ENCODE data around the gene NRXN3.
"Not testable (repeated sequence)": the region's sequence is repeated elsewhere in the genome, so short reads cannot be mapped to it uniquely, and the experiment has no call there.

Gene NRXN3

GRCh38 chr14:79011920-79012204 is 841.7 kb downstream of the NRXN3 start:
- no peak for TF ChIP-seq CTCF (IDR thresholded peaks at IDR 0.05; ENCODE audit: extremely low read depth, missing control alignments)
- no peak for DNase-seq (ENCODE audit: low spot score)

GRCh38 chr14:79016828-79017505 is 846.8 kb downstream of the NRXN3 start:
- TF ChIP-seq CTCF (IDR thresholded peaks at IDR 0.05; ENCODE audit: extremely low read depth, missing control alignments): no peak
- DNase-seq (ENCODE audit: low spot score): no peak

- DNase-seq (ENCODE audit: low spot score): no peak
- TF ChIP-seq CTCF (IDR thresholded peaks at IDR 0.05; ENCODE audit: extremely low read depth, missing control alignments): no peak
These were observed 847.4 kb downstream of the NRXN3 start for GRCh38 chr14:79017561-79017960.

- no peak for TF ChIP-seq CTCF (IDR thresholded peaks at IDR 0.05; ENCODE audit: extremely low read depth, missing control alignments)
- no peak for DNase-seq (ENCODE audit: low spot score)
These were observed 848.7 kb downstream of the NRXN3 start for GRCh38 chr14:79018836-79019235.

GRCh38 chr14:79019898-79020297 is 849.7 kb downstream of the NRXN3 start:
- DNase-seq (ENCODE audit: low spot score): not testable (repeated sequence)

GRCh38 chr14:79021766-79022165 is 851.6 kb downstream of the NRXN3 start:
- TF ChIP-seq CTCF (IDR thresholded peaks at IDR 0.05; ENCODE audit: extremely low read depth, missing control alignments): no peak

GRCh38 chr14:79027138-79027537 is 857.0 kb downstream of the NRXN3 start:
- no peak for TF ChIP-seq CTCF (IDR thresholded peaks at IDR 0.05; ENCODE audit: extremely low read depth, missing control alignments)

More at GRCh38 chr14:79021766-79022165, 851.6 kb downstream of the NRXN3 start:
- no peak for DNase-seq (ENCODE audit: low spot score)

GRCh38 chr14:79028281-79028680 is 858.1 kb downstream of the NRXN3 start:
- no peak for DNase-seq (ENCODE audit: low spot score)
- TF ChIP-seq CTCF (IDR thresholded peaks at IDR 0.05; ENCODE audit: extremely low read depth, missing control alignments): no peak

More at GRCh38 chr14:79027138-79027537, 857.0 kb downstream of the NRXN3 start:
- DNase-seq (ENCODE audit: low spot score): no peak

All from GM20000 (cell line).